Mucosa of rectum (tissue), 2 donors: ENCODE data around the gene ZMYND15.

Experiments used
- H3K27ac ChIP-seq, 2 donors: one replicate each; pipeline ENCODE4 v1.7.0; 2013; ENCODE audit warnings: inconsistent platforms in 2 of 2, low read depth in 2 of 2, low read length in 2 of 2
- H3K27me3 ChIP-seq, 2 donors: one replicate each; pipeline ENCODE4 v1.7.0; 2013; ENCODE audit warnings: low read length in 2 of 2; ENCODE audit not compliant: control insufficient read depth in 2 of 2, insufficient read depth in 2 of 2
- H3K36me3 ChIP-seq, 2 donors: one replicate each; pipeline ENCODE4 v1.7.0; 2013; ENCODE audit warnings: low read length in 2 of 2; ENCODE audit not compliant: control insufficient read depth in 2 of 2, insufficient read depth in 2 of 2
- H3K4me1 ChIP-seq, 2 donors: one replicate each; pipeline ENCODE4 v1.7.0; 2013; ENCODE audit warnings: low read length in 2 of 2, mild to moderate bottlenecking in 1 of 2; ENCODE audit not compliant: control insufficient read depth in 2 of 2, insufficient read depth in 2 of 2
- H3K4me3 ChIP-seq, 2 donors: one replicate each; pipeline ENCODE4 v1.7.0; 2013; ENCODE audit warnings: low read length in 2 of 2
- H3K9ac ChIP-seq, 2 donors: one replicate each; pipeline ENCODE4 v1.7.0; 2013; ENCODE audit warnings: low read length in 2 of 2, low read depth in 1 of 2, mild to moderate bottlenecking in 1 of 2
- H3K9me3 ChIP-seq, 2 donors: one replicate each; pipeline ENCODE4 v1.7.0; 2013; ENCODE audit warnings: low read length in 2 of 2; ENCODE audit not compliant: control insufficient read depth in 2 of 2
- donor health status: healthy.
- donor health status: Normal muscosa, but diverticular disease.

Gene ZMYND15

GRCh38 chr17:4741544-4741943 lies 1.9 kb downstream of the ZMYND15 start:
- no peaks in the 10 kb centered on the region for H3K36me3 ChIP-seq
- peaks cover 8 to 18% of the 10 kb centered on the region in 2 donors for H3K4me1 ChIP-seq
- no peak overlapping the region for H3K27ac ChIP-seq
- no peak overlapping the region for H3K9ac ChIP-seq
- H3K9me3 ChIP-seq = no peaks in the 10 kb centered on the region
- peaks cover 0 to 5% of the 10 kb centered on the region in 2 donors for H3K27me3 ChIP-seq
- no peak overlapping the region for H3K4me3 ChIP-seq

- Histone ChIP-seq H3K27ac (no peak overlapping the region), H3K9ac (no peak overlapping the region), H3K4me1 (peaks cover 8 to 18% of the 10 kb centered on the region in 2 donors), H3K4me3 (no peak overlapping the region), H3K9me3 (no peaks in the 10 kb centered on the region), H3K36me3 (no peaks in the 10 kb centered on the region), H3K27me3 (peaks cover 0 to 5% of the 10 kb centered on the region in 2 donors)
These were observed 2.5 kb downstream of the ZMYND15 start for GRCh38 chr17:4742133-4742532.

GRCh38 chr17:4742629-4743028 lies 3.0 kb downstream of the ZMYND15 start:
- no peaks in the 10 kb centered on the region for H3K9me3 ChIP-seq
- H3K4me1 ChIP-seq = peaks cover 8 to 18% of the 10 kb centered on the region in 2 donors
- peaks cover 0 to 5% of the 10 kb centered on the region in 2 donors for H3K27me3 ChIP-seq
- no peaks in the 10 kb centered on the region for H3K36me3 ChIP-seq
- H3K4me3 ChIP-seq = no peak overlapping the region
- H3K27ac ChIP-seq = no peak overlapping the region
- H3K9ac ChIP-seq = no peak overlapping the region

GRCh38 chr17:4743216-4743615 lies 3.6 kb downstream of the ZMYND15 start:
- Histone ChIP-seq H3K9ac (no peak overlapping the region), H3K4me3 (no peak overlapping the region), H3K4me1 (peaks cover 8 to 16% of the 10 kb centered on the region in 2 donors), H3K27ac (no peak overlapping the region), H3K27me3 (peaks cover 0 to 5% of the 10 kb centered on the region in 2 donors), H3K9me3 (no peaks in the 10 kb centered on the region), H3K36me3 (no peaks in the 10 kb centered on the region)

- Histone ChIP-seq H3K36me3 (no peaks in the 10 kb centered on the region), H3K27me3 (peaks cover 0 to 5% of the 10 kb centered on the region in 2 donors), H3K4me1 (peaks cover 5 to 9% of the 10 kb centered on the region in 2 donors), H3K9ac (no peak overlapping the region), H3K4me3 (no peak overlapping the region), H3K27ac (no peak overlapping the region), H3K9me3 (no peaks in the 10 kb centered on the region)
These were observed 4.3 kb downstream of the ZMYND15 start for GRCh38 chr17:4743898-4744297.

- no peak overlapping the region for H3K9ac ChIP-seq
- H3K4me3 ChIP-seq = no peak overlapping the region
- H3K9me3 ChIP-seq = no peaks in the 10 kb centered on the region
- no peaks in the 10 kb centered on the region for H3K36me3 ChIP-seq
- H3K27me3 ChIP-seq = peaks cover 0 to 5% of the 10 kb centered on the region in 2 donors
- H3K4me1 ChIP-seq = peaks cover 0 to 6% of the 10 kb centered on the region in 2 donors
- no peak overlapping the region for H3K27ac ChIP-seq
These were observed 5.7 kb downstream of the ZMYND15 start for GRCh38 chr17:4744999-4745969.

GRCh38 chr17:4747847-4748246 lies 8.2 kb downstream of the ZMYND15 start:
- Histone ChIP-seq H3K4me1 (peaks cover 0 to 6% of the 10 kb centered on the region in 2 donors), H3K4me3 (no peak overlapping the region), H3K27me3 (peaks cover 0 to 5% of the 10 kb centered on the region in 2 donors), H3K9me3 (no peaks in the 10 kb centered on the region), H3K36me3 (no peaks in the 10 kb centered on the region), H3K9ac (no peak overlapping the region), H3K27ac (no peak overlapping the region)

- peaks cover 0 to 6% of the 10 kb centered on the region in 2 donors for H3K4me1 ChIP-seq
- no peaks in the 10 kb centered on the region for H3K9me3 ChIP-seq
- no peak overlapping the region for H3K9ac ChIP-seq
- H3K36me3 ChIP-seq = no peaks in the 10 kb centered on the region
- H3K4me3 ChIP-seq = no peak overlapping the region
- peaks cover 2 to 5% of the 10 kb centered on the region in 2 donors for H3K27me3 ChIP-seq
- no peak overlapping the region for H3K27ac ChIP-seq
These were observed 9.1 kb downstream of the ZMYND15 start for GRCh38 chr17:4748686-4749085.

- Histone ChIP-seq H3K9ac (no peak overlapping the region), H3K4me3 (no peak overlapping the region), H3K27ac (no peak overlapping the region), H3K27me3 (peaks cover 0 to 5% of the 10 kb centered on the region in 2 donors), H3K4me1 (no peaks in the 10 kb centered on the region), H3K9me3 (no peaks in the 10 kb centered on the region), H3K36me3 (no peaks in the 10 kb centered on the region)
These were observed 11.0 kb downstream of the ZMYND15 start for GRCh38 chr17:4750606-4751005.

- no peaks in the 10 kb centered on the region for H3K4me1 ChIP-seq
- peaks cover 0 to 5% of the 10 kb centered on the region in 2 donors for H3K27me3 ChIP-seq
These were observed 12.3 kb downstream of the ZMYND15 start for GRCh38 chr17:4751932-4752331.

More at GRCh38 chr17:4751932-4752331, 12.3 kb downstream of the ZMYND15 start:
- Histone ChIP-seq H3K4me3 (no peak overlapping the region), H3K36me3 (no peaks in the 10 kb centered on the region), H3K9ac (no peak overlapping the region), H3K9me3 (no peaks in the 10 kb centered on the region), H3K27ac (no peak overlapping the region)
